MM.1S (cell line): ENCODE data around the gene ALPK3.

ENCODE experiments used
- EZH2 ChIP-seq: fragments of 300-600 bp; sonication (generic); optimal IDR thresholded peaks from 2 replicates; pipeline ENCODE3; 2017; ENCODE audit warnings: low read depth, mild to moderate bottlenecking, antibody characterized with exemption, low read length, mixed read lengths
- TF ChIP-seq, protein P1 (sequence below): fragments of 300-600 bp; sonication (generic); IDR thresholded peaks from 2 replicates; pipeline ENCODE4 v1.5.1; 2016; ENCODE audit warnings: antibody characterized with exemption, low read length, mixed read lengths

DNA sequence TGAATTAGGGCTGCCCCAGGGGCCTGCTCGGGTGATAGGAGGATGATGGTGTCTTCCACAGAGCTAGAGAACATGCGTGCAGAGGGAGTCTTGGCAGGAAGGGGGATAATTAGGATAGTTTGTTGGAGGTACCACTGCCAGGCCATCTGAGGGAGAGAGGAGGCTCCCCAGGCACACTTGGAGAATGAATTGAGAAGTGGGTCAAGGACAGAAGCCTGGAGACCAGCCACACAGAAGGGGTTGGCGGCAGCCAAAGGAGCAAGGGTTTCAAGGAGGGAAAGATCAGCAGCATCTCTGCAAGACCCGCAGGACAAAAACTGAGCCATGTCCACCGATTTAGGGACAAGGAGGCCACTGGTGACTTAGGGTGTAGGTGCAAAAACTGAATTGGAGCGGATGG, 74.2 kb downstream of the ALPK3 start:
- TF ChIP-seq, protein P1, sequence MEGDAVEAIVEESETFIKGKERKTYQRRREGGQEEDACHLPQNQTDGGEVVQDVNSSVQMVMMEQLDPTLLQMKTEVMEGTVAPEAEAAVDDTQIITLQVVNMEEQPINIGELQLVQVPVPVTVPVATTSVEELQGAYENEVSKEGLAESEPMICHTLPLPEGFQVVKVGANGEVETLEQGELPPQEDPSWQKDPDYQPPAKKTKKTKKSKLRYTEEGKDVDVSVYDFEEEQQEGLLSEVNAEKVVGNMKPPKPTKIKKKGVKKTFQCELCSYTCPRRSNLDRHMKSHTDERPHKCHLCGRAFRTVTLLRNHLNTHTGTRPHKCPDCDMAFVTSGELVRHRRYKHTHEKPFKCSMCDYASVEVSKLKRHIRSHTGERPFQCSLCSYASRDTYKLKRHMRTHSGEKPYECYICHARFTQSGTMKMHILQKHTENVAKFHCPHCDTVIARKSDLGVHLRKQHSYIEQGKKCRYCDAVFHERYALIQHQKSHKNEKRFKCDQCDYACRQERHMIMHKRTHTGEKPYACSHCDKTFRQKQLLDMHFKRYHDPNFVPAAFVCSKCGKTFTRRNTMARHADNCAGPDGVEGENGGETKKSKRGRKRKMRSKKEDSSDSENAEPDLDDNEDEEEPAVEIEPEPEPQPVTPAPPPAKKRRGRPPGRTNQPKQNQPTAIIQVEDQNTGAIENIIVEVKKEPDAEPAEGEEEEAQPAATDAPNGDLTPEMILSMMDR = no peak
- TF ChIP-seq EZH2 = no peak
